HL-60/S4 treated with retinoic acid at 250 ng/mL for 4 days and 3 days (cell line): ENCODE results near the gene STK40.

Experiments
- in situ Hi-C: fragments of 300-500 bp; cut with MboI; formaldehyde crosslinking; loops from 2 replicates; pipeline ENCODE4 v1.7.0; 2022; ENCODE audit warnings: low sequenced_read_pairs

Gene STK40

GRCh38 chr1:36385410-36386264 lies at the start of gene STK40:
STK40 (minus strand) TSS chr1:36385924; CDS start chr1:36361332, 24,592 bp downstream.
- in situ Hi-C loops = no loop called here

GRCh38 chr1:36433102-36433501 lies 47.4 kb upstream of the STK40 start:
- in situ Hi-C loops = no loop called here

- in situ Hi-C loops = no loop called here
These were observed 46.9 kb upstream of the STK40 start for GRCh38 chr1:36432616-36433015.

- in situ Hi-C loops = no loop called here
These were observed 40.1 kb upstream of the STK40 start for GRCh38 chr1:36425791-36426190.

GRCh38 chr1:36421649-36422048 lies 35.9 kb upstream of the STK40 start:
- in situ Hi-C loops = loop anchor here (25.0 kb wide), 1 partner anchor 309 kb away; no protein-coding TSS in a partner anchor

- in situ Hi-C loops = loop anchor here (25.0 kb wide), 1 partner anchor 309 kb away; no protein-coding TSS in a partner anchor
These were observed 35.2 kb upstream of the STK40 start for GRCh38 chr1:36420836-36421317.

GRCh38 chr1:36420409-36420808 lies 34.7 kb upstream of the STK40 start:
- in situ Hi-C loops = loop anchor here (25.0 kb wide), 1 partner anchor 308 kb away; no protein-coding TSS in a partner anchor

- in situ Hi-C loops = loop anchor here (25.0 kb wide), 1 partner anchor 307 kb away; no protein-coding TSS in a partner anchor
These were observed 33.8 kb upstream of the STK40 start for GRCh38 chr1:36419569-36419968.

- in situ Hi-C loops = loop anchor here (25.0 kb wide), 1 partner anchor 307 kb away; no protein-coding TSS in a partner anchor
These were observed 33.4 kb upstream of the STK40 start for GRCh38 chr1:36419140-36419539.

GRCh38 chr1:36417931-36418330 lies 32.2 kb upstream of the STK40 start:
- in situ Hi-C loops = loop anchor here (25.0 kb wide), 1 partner anchor 306 kb away; no protein-coding TSS in a partner anchor

GRCh38 chr1:36415661-36416326 lies 30.1 kb upstream of the STK40 start:
- in situ Hi-C loops = loop anchor here (25.0 kb wide), 1 partner anchor 303 kb away; no protein-coding TSS in a partner anchor

- in situ Hi-C loops = loop anchor here (25.0 kb wide), 1 partner anchor 302 kb away; no protein-coding TSS in a partner anchor
These were observed 28.7 kb upstream of the STK40 start for GRCh38 chr1:36414384-36414783.

GRCh38 chr1:36411674-36412648 lies 26.2 kb upstream of the STK40 start:
- in situ Hi-C loops = loop anchor here (25.0 kb wide), 1 partner anchor 300 kb away; no protein-coding TSS in a partner anchor

GRCh38 chr1:36408479-36408878 lies 22.8 kb upstream of the STK40 start:
- in situ Hi-C loops = loop anchor here (25.0 kb wide), 1 partner anchor 296 kb away; no protein-coding TSS in a partner anchor

- in situ Hi-C loops = loop anchor here (25.0 kb wide), 1 partner anchor 294 kb away; no protein-coding TSS in a partner anchor
These were observed 20.7 kb upstream of the STK40 start for GRCh38 chr1:36406440-36406839.

GRCh38 chr1:36402504-36402890 lies 16.8 kb upstream of the STK40 start:
- in situ Hi-C loops = loop anchor here (25.0 kb wide), 1 partner anchor 290 kb away; no protein-coding TSS in a partner anchor

- in situ Hi-C loops = loop anchor here (25.0 kb wide), 1 partner anchor 290 kb away; no protein-coding TSS in a partner anchor
These were observed 16.1 kb upstream of the STK40 start for GRCh38 chr1:36401602-36402503.

GRCh38 chr1:36400825-36401601 lies 15.3 kb upstream of the STK40 start:
- in situ Hi-C loops = loop anchor here (25.0 kb wide), 1 partner anchor 289 kb away; no protein-coding TSS in a partner anchor
